SK-N-SH treated with all-trans-retinoic acid at 6 μM for 48 hours (cell line): Measurements from ENCODE around the gene APAF1.

Experiments
- ATAC-seq: fragments of 200-7000 bp; cut with Tn5 transposase; 3 replicates; pipeline ENCODE4 v1.9.1; 2020; ENCODE audit warnings: mild to moderate bottlenecking, moderate library complexity
- ARNTL ChIP-seq: fragments of 450-650 bp; formaldehyde crosslinking; IDR thresholded peaks from 2 replicates; pipeline ENCODE4 v1.5.0; 2020; ENCODE audit warnings: low read depth, mild to moderate bottlenecking, moderate library complexity, borderline replicate concordance
- BACH2 ChIP-seq: fragments of 250-450 bp; sonication (Bioruptor Pico); IDR thresholded peaks from 2 replicates; pipeline ENCODE4 v1.9.0; 2021; ENCODE audit warnings: mild to moderate bottlenecking, borderline replicate concordance
- CSRNP3 ChIP-seq: fragments of 250-450 bp; sonication (Bioruptor Pico); IDR thresholded peaks from 2 replicates; pipeline ENCODE4 v1.5.1; 2021; ENCODE audit warnings: mild to moderate bottlenecking, moderate library complexity
- ESRRG ChIP-seq: fragments of 250-450 bp; sonication (Bioruptor Pico); IDR thresholded peaks from 2 replicates; pipeline ENCODE4 v1.6.1; 2021; ENCODE audit warnings: mild to moderate bottlenecking
- GLIS3 ChIP-seq: fragments of 250-450 bp; sonication (Bioruptor Pico); IDR thresholded peaks from 2 replicates; pipeline ENCODE4 v1.5.0; 2020; ENCODE audit warnings: mild to moderate bottlenecking, moderate library complexity
- ISL1 ChIP-seq: fragments of 250-450 bp; sonication (Bioruptor Pico); IDR thresholded peaks from 2 replicates; pipeline ENCODE4 v2.1.2; 2022; ENCODE audit warnings: mild to moderate bottlenecking, moderate library complexity
- OSR1 ChIP-seq: fragments of 250-450 bp; sonication (Bioruptor Pico); IDR thresholded peaks from 2 replicates; pipeline ENCODE4 v1.8.0; 2022; ENCODE audit warnings: moderate library complexity, mild to moderate bottlenecking, inconsistent platforms
- PATZ1 ChIP-seq: fragments of 250-450 bp; sonication (Bioruptor Pico); IDR thresholded peaks from 2 replicates; pipeline ENCODE4 v1.8.0; 2020; ENCODE audit warnings: mild to moderate bottlenecking, moderate library complexity, borderline replicate concordance
- RARB ChIP-seq: fragments of 250-450 bp; sonication (Bioruptor Pico); IDR thresholded peaks from 2 replicates; pipeline ENCODE4 v1.8.0; 2021; ENCODE audit warnings: mild to moderate bottlenecking, moderate library complexity
- SNAI2 ChIP-seq: fragments of 250-450 bp; sonication (Bioruptor Pico); IDR thresholded peaks from 2 replicates; pipeline ENCODE4 v1.5.0; 2020; ENCODE audit warnings: mild to moderate bottlenecking, moderate library complexity
- TCF4 ChIP-seq: fragments of 250-450 bp; sonication (Bioruptor Pico); IDR thresholded peaks from 2 replicates; pipeline ENCODE4 v1.8.0; 2021; ENCODE audit warnings: mild to moderate bottlenecking, moderate library complexity, borderline replicate concordance
- TOX ChIP-seq: fragments of 250-450 bp; sonication (Bioruptor Pico); IDR thresholded peaks from 2 replicates; pipeline ENCODE4 v1.8.0; 2021; ENCODE audit warnings: mild to moderate bottlenecking, moderate library complexity, borderline replicate concordance
- TSHZ2 ChIP-seq: fragments of 250-450 bp; sonication (Bioruptor Pico); IDR thresholded peaks from 2 replicates; pipeline ENCODE4 v1.5.0; 2020; ENCODE audit warnings: mild to moderate bottlenecking, moderate library complexity
- ZC3H10 ChIP-seq: fragments of 250-450 bp; sonication (Bioruptor Pico); IDR thresholded peaks from 2 replicates; pipeline ENCODE4 v1.5.1; 2021; ENCODE audit warnings: mild to moderate bottlenecking, moderate library complexity
- ZFP3 ChIP-seq: fragments of 250-450 bp; sonication (Bioruptor Pico); IDR thresholded peaks from 2 replicates; pipeline ENCODE4 v1.5.0; 2020; ENCODE audit warnings: mild to moderate bottlenecking, moderate library complexity
- ZFP30 ChIP-seq: fragments of 450-650 bp; formaldehyde crosslinking; IDR thresholded peaks from 2 replicates; pipeline ENCODE4 v1.5.0; 2022; ENCODE audit warnings: mild to moderate bottlenecking, moderate library complexity
- ZNF565 ChIP-seq: fragments of 450-650 bp; formaldehyde crosslinking; conservative IDR thresholded peaks from 2 replicates; pipeline ENCODE4 v1.5.0; 2020; ENCODE audit warnings: low read depth, mild to moderate bottlenecking, moderate library complexity
- ZNF70 ChIP-seq: fragments of 450-650 bp; formaldehyde crosslinking; IDR thresholded peaks from 2 replicates; pipeline ENCODE4 v1.5.0; 2020; ENCODE audit warnings: mild to moderate bottlenecking, moderate library complexity
- ZNF8 ChIP-seq: fragments of 450-650 bp; formaldehyde crosslinking; IDR thresholded peaks from 2 replicates; pipeline ENCODE4 v1.5.0; 2020; ENCODE audit warnings: mild to moderate bottlenecking, moderate library complexity
- TF ChIP-seq, protein P1 (sequence below): fragments of 250-450 bp; sonication (Bioruptor Pico); IDR thresholded peaks from 2 replicates; pipeline ENCODE4 v1.8.0; 2021; ENCODE audit warnings: low read depth, mild to moderate bottlenecking, moderate library complexity, borderline replicate concordance
- TF ChIP-seq, protein P2 (sequence below): fragments of 250-450 bp; sonication (Bioruptor Pico); IDR thresholded peaks from 2 replicates; pipeline ENCODE4 v1.5.1; 2020; ENCODE audit warnings: low read depth, mild to moderate bottlenecking, moderate library complexity

Gene APAF1

DNA sequence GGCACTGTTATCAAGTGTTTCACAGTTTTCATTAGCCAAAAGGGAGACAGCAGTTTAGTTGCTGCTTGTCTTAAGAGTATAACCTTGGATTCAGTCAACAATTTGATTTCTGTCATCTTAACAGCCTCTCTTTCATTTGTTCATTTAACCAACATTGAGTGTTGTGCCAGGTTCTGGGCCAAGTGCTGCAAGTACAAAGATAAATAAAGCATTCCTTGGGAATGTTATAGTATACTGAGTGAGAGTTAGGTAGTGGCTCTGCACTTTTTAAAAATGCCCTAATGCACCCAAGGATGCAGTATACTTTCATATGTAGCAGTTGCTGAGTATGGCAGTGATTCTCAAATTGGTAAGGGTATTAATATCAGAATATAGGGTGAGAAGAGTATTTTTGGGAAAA lies 15.4 kb downstream of the APAF1 start (continued):
- TF ChIP-seq BACH2 (CRISPR knock-in tag) (no peak), ZNF8 (CRISPR knock-in tag) (no peak), ZFP30 (CRISPR knock-in tag) (no peak), GLIS3 (CRISPR knock-in tag) (no peak)

GRCh38 chr12:98669751-98670150 lies 24.7 kb downstream of the APAF1 start:
- ATAC-seq, result no peak
- TF ChIP-seq BACH2 (CRISPR knock-in tag) (no peak), TSHZ2 (no peak), PATZ1 (CRISPR knock-in tag) (no peak), ZFP30 (CRISPR knock-in tag) (no peak), ZNF70 (CRISPR knock-in tag) (no peak), CSRNP3 (CRISPR knock-in tag) (no peak), ZNF565 (CRISPR knock-in tag) (no peak), SNAI2 (no peak), ZFP3 (CRISPR knock-in tag) (no peak)
- TF ChIP-seq, protein P1, sequence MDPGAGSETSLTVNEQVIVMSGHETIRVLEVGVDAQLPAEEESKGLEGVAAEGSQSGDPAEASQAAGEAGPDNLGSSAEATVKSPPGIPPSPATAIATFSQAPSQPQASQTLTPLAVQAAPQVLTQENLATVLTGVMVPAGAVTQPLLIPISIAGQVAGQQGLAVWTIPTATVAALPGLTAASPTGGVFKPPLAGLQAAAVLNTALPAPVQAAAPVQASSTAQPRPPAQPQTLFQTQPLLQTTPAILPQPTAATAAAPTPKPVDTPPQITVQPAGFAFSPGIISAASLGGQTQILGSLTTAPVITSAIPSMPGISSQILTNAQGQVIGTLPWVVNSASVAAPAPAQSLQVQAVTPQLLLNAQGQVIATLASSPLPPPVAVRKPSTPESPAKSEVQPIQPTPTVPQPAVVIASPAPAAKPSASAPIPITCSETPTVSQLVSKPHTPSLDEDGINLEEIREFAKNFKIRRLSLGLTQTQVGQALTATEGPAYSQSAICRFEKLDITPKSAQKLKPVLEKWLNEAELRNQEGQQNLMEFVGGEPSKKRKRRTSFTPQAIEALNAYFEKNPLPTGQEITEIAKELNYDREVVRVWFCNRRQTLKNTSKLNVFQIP (CRISPR knock-in tag), result no peak

GRCh38 chr12:98671459-98671858 lies 26.4 kb downstream of the APAF1 start:
- no peak for ATAC-seq
- TF ChIP-seq ZNF8 (CRISPR knock-in tag), result no peak
- TF ChIP-seq ESRRG (CRISPR knock-in tag), result no peak
- TF ChIP-seq, protein P1 (CRISPR knock-in tag), result no peak
- TF ChIP-seq, protein P2, sequence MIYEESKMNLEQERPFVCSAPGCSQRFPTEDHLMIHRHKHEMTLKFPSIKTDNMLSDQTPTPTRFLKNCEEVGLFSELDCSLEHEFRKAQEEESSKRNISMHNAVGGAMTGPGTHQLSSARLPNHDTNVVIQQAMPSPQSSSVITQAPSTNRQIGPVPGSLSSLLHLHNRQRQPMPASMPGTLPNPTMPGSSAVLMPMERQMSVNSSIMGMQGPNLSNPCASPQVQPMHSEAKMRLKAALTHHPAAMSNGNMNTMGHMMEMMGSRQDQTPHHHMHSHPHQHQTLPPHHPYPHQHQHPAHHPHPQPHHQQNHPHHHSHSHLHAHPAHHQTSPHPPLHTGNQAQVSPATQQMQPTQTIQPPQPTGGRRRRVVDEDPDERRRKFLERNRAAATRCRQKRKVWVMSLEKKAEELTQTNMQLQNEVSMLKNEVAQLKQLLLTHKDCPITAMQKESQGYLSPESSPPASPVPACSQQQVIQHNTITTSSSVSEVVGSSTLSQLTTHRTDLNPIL (CRISPR knock-in tag), result no peak
- no peak for TF ChIP-seq ZFP3 (CRISPR knock-in tag)
- TF ChIP-seq OSR1 (CRISPR knock-in tag), result no peak

GRCh38 chr12:98674841-98675240 lies 29.8 kb downstream of the APAF1 start:
- no peak for TF ChIP-seq SNAI2
- TF ChIP-seq ZFP30 (CRISPR knock-in tag), result no peak
- no peak for TF ChIP-seq ZNF8 (CRISPR knock-in tag)
- no peak for TF ChIP-seq TCF4 (CRISPR knock-in tag)
- no peak for TF ChIP-seq ZFP3 (CRISPR knock-in tag)
- no peak for TF ChIP-seq ARNTL (CRISPR knock-in tag)
- no peak for TF ChIP-seq ISL1 (CRISPR knock-in tag)
- TF ChIP-seq ESRRG (CRISPR knock-in tag), result no peak
- TF ChIP-seq CSRNP3 (CRISPR knock-in tag), result no peak
- TF ChIP-seq RARB, result no peak
- TF ChIP-seq BACH2 (CRISPR knock-in tag), result no peak
- TF ChIP-seq ZC3H10 (CRISPR knock-in tag), result no peak
- TF ChIP-seq OSR1 (CRISPR knock-in tag), result no peak
- TF ChIP-seq, protein P1 (CRISPR knock-in tag), result no peak
- TF ChIP-seq ZNF70 (CRISPR knock-in tag), result no peak
- no peak for TF ChIP-seq GLIS3 (CRISPR knock-in tag)
- no peak for TF ChIP-seq TOX (CRISPR knock-in tag)
- ATAC-seq, result no peak
